Right ventricle myocardium inferior (tissue), 1 donor: ENCODE measurements around the gene SMAD7. TPM values are rescaled to one million over a fixed set of nuclear protein-coding genes. Genes with fewer than 3 reads are reported as not detected.

Source experiments
- ATAC-seq: fragments of 200-7000 bp; cut with Tn5 transposase; one replicate; pipeline ENCODE4 v1.9.1; 2020; ENCODE audit warnings: mild to moderate bottlenecking, moderate library complexity
- DNase-seq: peaks from one replicate; pipeline ENCODE4 v3.0.0; 2021; ENCODE audit errors: missing footprints
- intact Hi-C: fragments of 100-400 bp; cut with DNase I; formaldehyde crosslinking; loops from one replicate; pipeline ENCODE4 v1.11.0; 2022
- long read RNA-seq: library from polyadenylated mRNA; unstranded; transcript quantifications from one replicate; pipeline ENCODE4 v2.0.0, GENCODE V29; 2021
- total RNA-seq: library from RNA; stranded (reverse); fragmentation: NEBNext Ultra II Directional; extraction: Animal tissue kit (Norgen Biotek cat#: 25700); gene quantifications from one replicate; pipeline ENCODE4 v1.2.1, GENCODE V29; 2021
- donor health status: DM: no; HTN: yes; CAD: no; lungs with severe emphysema.

SMAD7 gene
- 12.0 TPM for total RNA-seq
- long read RNA-seq, full-length matches to known transcripts, result 9 of 9 reads
- long read RNA-seq, partial matches to known transcripts, result 0 of 9 reads
- long read RNA-seq, other reads (novel, unspliced or antisense), result 0 of 9 reads

- ATAC-seq (no peak), DNase-seq (peak; percentile 71)
- intact Hi-C loops, result loop anchor here (5.0 kb wide), 1 partner anchor 227 kb away; no protein-coding TSS in a partner anchor
Measured at GRCh38 chr18:48950536-48951447, at the start of gene SMAD7. Gene SMAD7 (minus strand): TSS chr18:48950965. CDS start chr18:48950424, 541 bp downstream.

GRCh38 chr18:48999569-48999968, 48.8 kb upstream of the SMAD7 start:
- ATAC-seq, result no peak
- no peak for DNase-seq
- intact Hi-C loops, result no loop called here

- DNase-seq, result peak; percentile 75
- intact Hi-C loops, result no loop called here
Measured at GRCh38 chr18:48997985-48998831, 47.4 kb upstream of the SMAD7 start.

GRCh38 chr18:48997681-48997984, 46.9 kb upstream of the SMAD7 start:
- no peak for ATAC-seq
- intact Hi-C loops, result no loop called here
- DNase-seq, result no peak

More at GRCh38 chr18:48997985-48998831, 47.4 kb upstream of the SMAD7 start:
- ATAC-seq, result peak; percentile 82

GRCh38 chr18:48996901-48997463, 46.2 kb upstream of the SMAD7 start:
- DNase-seq, result peak; percentile 39
- intact Hi-C loops, result no loop called here
- peak; percentile 30 for ATAC-seq

GRCh38 chr18:48996041-48996440, 45.3 kb upstream of the SMAD7 start:
- ATAC-seq (no peak), DNase-seq (peak; percentile 26)
- intact Hi-C loops, result no loop called here

- intact Hi-C loops, result no loop called here
- ATAC-seq (no peak), DNase-seq (peak; percentile 27)
Measured at GRCh38 chr18:48994926-48995835, 44.4 kb upstream of the SMAD7 start.

GRCh38 chr18:48994044-48994651, 43.4 kb upstream of the SMAD7 start:
- DNase-seq, result peak; percentile 51

GRCh38 chr18:48993586-48993985, 42.8 kb upstream of the SMAD7 start:
- peak; percentile 47 for DNase-seq
- intact Hi-C loops, result no loop called here
- no peak for ATAC-seq

More at GRCh38 chr18:48994044-48994651, 43.4 kb upstream of the SMAD7 start:
- peak; percentile 24 for ATAC-seq
- intact Hi-C loops, result no loop called here

- intact Hi-C loops, result no loop called here
- peak; percentile 67 for DNase-seq
- no peak for ATAC-seq
Measured at GRCh38 chr18:48992791-48993555, 42.2 kb upstream of the SMAD7 start.

- intact Hi-C loops, result no loop called here
- no peak for DNase-seq
- ATAC-seq, result no peak
Measured at GRCh38 chr18:48992133-48992532, 41.4 kb upstream of the SMAD7 start.

GRCh38 chr18:48991676-48992075, 40.9 kb upstream of the SMAD7 start:
- intact Hi-C loops, result no loop called here
- ATAC-seq (no peak), DNase-seq (no peak)

- DNase-seq (no peak), ATAC-seq (no peak)
- intact Hi-C loops, result no loop called here
Measured at GRCh38 chr18:48991319-48991660, 40.5 kb upstream of the SMAD7 start.

- intact Hi-C loops, result no loop called here
- DNase-seq, result no peak
- no peak for ATAC-seq
Measured at GRCh38 chr18:48990481-48991318, 39.9 kb upstream of the SMAD7 start.

GRCh38 chr18:48989304-48990303, 38.8 kb upstream of the SMAD7 start:
- no peak for ATAC-seq
- intact Hi-C loops, result no loop called here

More at GRCh38 chr18:48989304-48990303, 38.8 kb upstream of the SMAD7 start:
- DNase-seq, result no peak
